Coronary artery (tissue), 2 donors: ENCODE data around the gene SFT2D3.

Experiments used
- DNase-seq: peaks from one replicate; pipeline ENCODE4 v3.0.0-alpha.2; 2017; ENCODE audit warnings: low spot score
- H3K27ac ChIP-seq, 2 donors: fragments of 200-600 bp; sonication (generic); one replicate each; pipeline ENCODE4 v1.5.1; 2016 to 2019
- H3K4me3 ChIP-seq: fragments of 200-600 bp; sonication (generic); 2 replicates; pipeline ENCODE4 v1.5.1; 2016; ENCODE audit warnings: mild to moderate bottlenecking, moderate library complexity
- CTCF ChIP-seq: fragments of 200-600 bp; sonication (generic); IDR thresholded peaks from one replicate; pipeline ENCODE4 v1.5.1; 2019; ENCODE audit warnings: antibody characterized with exemption

The SFT2D3 gene

DNA sequence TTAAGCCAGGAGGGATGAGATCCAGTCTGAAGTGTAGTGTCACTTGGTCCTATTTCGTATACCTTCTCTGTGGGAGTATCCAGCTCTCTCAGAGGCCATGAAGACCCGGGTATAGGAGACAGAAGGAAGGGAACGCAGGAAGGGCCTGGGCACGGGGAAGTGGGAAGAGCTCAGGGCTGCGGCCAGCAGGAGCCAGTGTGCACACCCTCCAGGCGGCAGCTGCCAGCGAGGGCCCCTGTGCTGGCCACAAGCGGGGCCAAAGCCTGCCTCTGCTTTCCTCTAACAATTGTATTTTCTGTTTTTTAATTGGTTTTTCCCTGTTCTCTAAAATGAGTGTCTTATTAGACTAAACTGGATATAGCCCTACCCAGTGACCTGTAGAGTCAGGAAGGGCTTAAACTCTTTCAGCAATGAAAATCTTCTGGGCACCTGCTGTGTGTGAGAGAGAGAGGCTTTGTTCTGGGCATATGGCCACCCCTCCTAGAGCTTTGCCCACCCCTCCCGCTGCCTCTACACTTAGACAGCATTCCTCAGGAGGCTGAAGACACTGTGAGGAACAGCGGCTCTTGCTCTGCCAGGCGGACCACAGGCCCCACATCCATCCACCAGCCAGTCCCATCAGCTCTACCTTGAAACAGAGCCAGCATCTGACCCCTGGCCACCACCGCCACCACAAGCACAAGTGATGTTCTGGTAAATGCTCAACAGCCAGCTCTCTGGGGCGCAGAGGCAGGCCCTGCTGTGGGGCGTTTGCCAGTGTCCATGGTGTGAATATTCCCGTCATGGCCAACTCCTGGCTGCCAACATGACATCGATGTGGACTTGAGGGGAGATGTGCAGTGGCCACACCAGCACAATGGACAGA, 45.9 kb upstream of the SFT2D3 start:
- no peak overlapping the region for H3K4me3 ChIP-seq
- TF ChIP-seq CTCF: no peak
- no peak for DNase-seq
- peak overlapping the region in 1 of 2 donors; percentile 77 for H3K27ac ChIP-seq

DNA sequence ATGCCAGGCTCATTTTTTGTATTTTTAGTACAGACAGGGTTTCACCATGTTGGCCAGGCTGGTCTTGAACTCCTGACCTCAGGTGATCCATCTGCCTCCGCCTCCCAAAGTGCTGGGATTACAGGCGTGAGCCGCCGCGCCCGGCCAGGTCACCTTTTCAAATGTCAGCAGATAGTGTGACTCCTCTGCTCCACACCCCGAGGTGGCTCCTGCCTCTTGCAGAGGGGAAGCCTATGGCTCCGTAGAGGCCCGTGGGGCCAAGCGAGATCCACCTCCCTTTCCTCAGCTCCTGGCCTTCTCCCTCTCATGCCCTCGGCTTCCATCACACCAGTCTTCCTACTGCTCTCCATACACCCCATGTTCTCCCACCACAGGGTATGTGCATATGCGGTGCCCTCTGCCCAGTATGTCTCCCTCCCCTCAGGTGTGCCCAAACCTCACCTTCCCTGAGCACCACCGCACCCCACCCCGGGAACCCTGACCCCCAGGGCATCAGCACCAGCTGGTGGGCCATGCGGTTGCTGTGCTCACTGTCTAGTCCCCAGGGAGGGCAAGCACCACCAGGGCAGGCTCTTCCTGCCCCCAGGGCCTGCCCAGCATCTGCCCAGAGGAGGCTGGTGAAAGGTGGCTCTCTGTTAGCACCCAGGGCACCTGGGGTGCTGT, 44.6 kb upstream of the SFT2D3 start:
- H3K27ac ChIP-seq: peak overlapping the region in 1 of 2 donors; percentile 89
- TF ChIP-seq CTCF: no peak
- no peak for DNase-seq
- H3K4me3 ChIP-seq: no peak overlapping the region

DNA sequence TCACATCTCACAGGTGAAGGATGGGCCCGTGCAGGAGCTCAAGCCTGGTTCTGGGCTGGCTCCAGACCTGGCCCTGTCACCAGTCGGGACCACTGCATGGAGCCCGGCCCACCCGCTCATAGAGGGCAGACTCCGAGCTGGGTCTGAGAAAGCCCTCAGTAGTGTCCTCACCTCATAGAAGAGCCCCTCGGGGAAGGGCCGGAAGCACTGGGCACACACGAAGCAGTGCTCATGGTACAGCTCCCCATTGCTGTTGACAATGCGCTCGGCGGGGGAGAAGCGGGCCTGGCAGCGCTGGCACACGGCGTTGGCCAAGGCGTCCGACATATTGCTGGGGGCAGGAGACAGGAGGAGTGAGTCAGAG, 44.1 kb upstream of the SFT2D3 start:
- no peak for DNase-seq
- no peak overlapping the region for H3K4me3 ChIP-seq
- H3K27ac ChIP-seq: peak overlapping the region in 1 of 2 donors; percentile 89
- TF ChIP-seq CTCF: no peak

GRCh38 chr2:127658146-127658545, 43.2 kb upstream of the SFT2D3 start:
- no peak for DNase-seq
- Histone ChIP-seq H3K4me3 (no peak overlapping the region), H3K27ac (peak overlapping the region; percentile 51 to 89)

GRCh38 chr2:127658641-127659407, 42.5 kb upstream of the SFT2D3 start:
- peak overlapping the region; percentile 51 to 89 for H3K27ac ChIP-seq
- DNase-seq: no peak
- no peak for TF ChIP-seq CTCF
- peak overlapping the region; percentile 13 for H3K4me3 ChIP-seq

More at GRCh38 chr2:127658146-127658545, 43.2 kb upstream of the SFT2D3 start:
- TF ChIP-seq CTCF: no peak

- peak overlapping the region; percentile 49 for H3K4me3 ChIP-seq
- no peak for DNase-seq
- TF ChIP-seq CTCF: no peak
- H3K27ac ChIP-seq: peak overlapping the region; percentile 51 to 89
These were observed 41.6 kb upstream of the SFT2D3 start for GRCh38 chr2:127659408-127660290.
